GM10266 (cell line): ENCODE data around the gene OR4D11.

Experiments
- DNase-seq: peaks from one replicate; pipeline ENCODE4 v3.0.0; 2012; ENCODE audit errors: extremely low spot score
- TF ChIP-seq, protein P1 (sequence below): IDR thresholded peaks from 2 replicates; pipeline ENCODE4 v1.5.1; 2012; ENCODE audit warnings: mild to moderate bottlenecking, low read depth; ENCODE audit not compliant: control insufficient read depth, insufficient read depth; ENCODE audit errors: missing control alignments

OR4D11 gene

DNA sequence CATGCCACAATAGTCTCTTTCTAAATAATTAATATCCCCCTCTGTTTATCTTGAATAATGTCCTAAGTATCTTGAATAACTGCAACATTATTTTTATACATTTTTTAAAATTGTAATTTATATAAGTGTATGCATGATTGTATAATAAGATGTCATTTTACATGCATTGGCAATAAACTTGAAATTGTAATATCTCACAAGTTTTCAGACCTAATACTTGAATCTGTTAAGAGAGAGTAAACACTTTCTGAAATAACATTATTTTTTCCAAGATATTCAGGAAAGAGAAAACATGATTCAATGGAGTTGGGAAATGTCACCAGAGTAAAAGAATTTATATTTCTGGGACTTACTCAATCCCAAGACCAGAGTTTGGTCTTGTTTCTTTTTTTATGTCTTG lies at the start of gene OR4D11:
TSS of gene OR4D11 (plus strand) at position 301 of the 400 bp plus-strand sequence. CDS start at position 301, 0 bp downstream.
- TF ChIP-seq, protein P1, sequence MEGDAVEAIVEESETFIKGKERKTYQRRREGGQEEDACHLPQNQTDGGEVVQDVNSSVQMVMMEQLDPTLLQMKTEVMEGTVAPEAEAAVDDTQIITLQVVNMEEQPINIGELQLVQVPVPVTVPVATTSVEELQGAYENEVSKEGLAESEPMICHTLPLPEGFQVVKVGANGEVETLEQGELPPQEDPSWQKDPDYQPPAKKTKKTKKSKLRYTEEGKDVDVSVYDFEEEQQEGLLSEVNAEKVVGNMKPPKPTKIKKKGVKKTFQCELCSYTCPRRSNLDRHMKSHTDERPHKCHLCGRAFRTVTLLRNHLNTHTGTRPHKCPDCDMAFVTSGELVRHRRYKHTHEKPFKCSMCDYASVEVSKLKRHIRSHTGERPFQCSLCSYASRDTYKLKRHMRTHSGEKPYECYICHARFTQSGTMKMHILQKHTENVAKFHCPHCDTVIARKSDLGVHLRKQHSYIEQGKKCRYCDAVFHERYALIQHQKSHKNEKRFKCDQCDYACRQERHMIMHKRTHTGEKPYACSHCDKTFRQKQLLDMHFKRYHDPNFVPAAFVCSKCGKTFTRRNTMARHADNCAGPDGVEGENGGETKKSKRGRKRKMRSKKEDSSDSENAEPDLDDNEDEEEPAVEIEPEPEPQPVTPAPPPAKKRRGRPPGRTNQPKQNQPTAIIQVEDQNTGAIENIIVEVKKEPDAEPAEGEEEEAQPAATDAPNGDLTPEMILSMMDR: no peak

DNA sequence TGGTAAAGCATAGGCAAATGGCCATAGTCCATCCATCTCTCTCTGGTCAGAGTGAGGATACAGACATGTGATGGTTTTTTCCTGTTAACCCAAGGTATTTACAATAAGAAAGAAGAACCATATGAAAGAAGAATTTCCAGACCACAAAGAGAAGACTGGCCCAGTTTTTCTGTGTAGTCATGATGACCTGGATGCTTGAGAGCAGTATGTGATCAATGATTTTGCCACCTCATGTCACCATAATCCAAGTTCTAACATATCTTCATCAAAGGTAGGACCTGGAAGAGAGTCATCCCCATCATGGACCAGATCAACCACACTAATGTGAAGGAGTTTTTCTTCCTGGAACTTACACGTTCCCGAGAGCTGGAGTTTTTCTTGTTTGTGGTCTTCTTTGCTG lies 46.7 kb upstream of the OR4D11 start, which contains the start of gene OR4D6:
TSS of gene OR4D6 (plus strand) at position 301 of the 400 bp plus-strand sequence. CDS start at position 301, 0 bp downstream.
- no peak for DNase-seq
- TF ChIP-seq, protein P1: no peak

More for the DNA sequence above, at the start of gene OR4D11:
- DNase-seq: no peak

DNA sequence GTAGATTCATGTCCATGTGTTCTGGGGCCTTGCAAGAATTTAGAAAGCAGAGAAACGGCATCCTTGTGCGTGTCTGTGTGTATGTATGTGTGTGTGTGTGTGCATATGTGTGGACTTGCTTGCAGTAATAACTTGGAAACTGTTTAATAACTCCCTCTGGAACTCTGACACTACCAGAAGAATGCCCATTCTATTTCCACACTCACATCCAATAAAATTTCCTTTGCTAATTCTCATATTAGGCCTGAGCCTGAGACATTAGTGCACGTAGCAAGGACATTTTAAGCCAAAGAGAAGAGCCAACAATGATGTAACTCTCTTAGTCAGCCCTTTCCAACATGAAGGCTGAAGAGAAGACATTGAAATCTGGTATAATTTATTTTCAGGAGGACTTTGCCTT lies 43.5 kb upstream of the OR4D11 start:
- DNase-seq: no peak
- TF ChIP-seq, protein P1: no peak

DNA sequence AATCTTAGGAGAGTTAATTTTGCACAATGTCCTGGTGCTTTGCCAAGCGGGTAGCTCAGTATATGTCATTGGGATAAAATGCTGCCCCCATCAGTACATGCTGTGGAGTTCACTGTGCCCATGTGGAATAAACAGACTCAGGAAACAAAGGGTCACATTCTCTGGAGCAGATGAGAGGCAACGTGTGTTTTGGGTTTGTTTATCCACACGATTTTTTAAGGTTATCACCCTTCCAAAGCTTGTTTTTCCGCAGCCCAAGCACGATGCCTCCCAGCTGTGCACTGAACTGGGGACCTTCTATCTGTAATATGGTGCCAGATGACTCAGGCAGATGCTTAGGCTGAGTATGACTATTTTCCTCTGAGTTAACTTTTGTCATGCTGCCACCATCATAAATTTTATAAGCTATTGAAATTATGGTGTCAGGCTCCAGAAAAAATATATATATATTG lies 40.2 kb upstream of the OR4D11 start:
- TF ChIP-seq, protein P1: no peak
- DNase-seq: no peak

DNA sequence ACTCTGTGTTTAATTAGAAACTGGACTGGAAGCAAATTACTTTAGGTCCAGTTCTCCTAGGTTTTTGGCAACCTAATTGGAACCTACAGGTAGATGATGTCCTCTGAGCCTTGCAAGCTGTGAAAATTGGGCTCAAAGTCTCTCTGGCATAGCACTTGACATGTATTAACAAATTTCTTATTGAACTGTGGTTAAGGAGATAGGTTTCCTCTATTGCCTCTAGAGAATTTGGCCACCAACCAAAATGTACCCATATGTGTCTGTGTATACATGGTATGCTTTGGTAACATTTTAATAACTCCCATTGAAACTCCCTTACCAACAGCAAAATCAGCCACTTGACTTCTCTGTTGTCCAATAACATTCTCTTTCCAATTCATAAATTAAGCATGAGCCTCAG lies 30.4 kb upstream of the OR4D11 start, which contains the start of gene OR4D10:
TSS of gene OR4D10 (plus strand) at position 301 of the 400 bp plus-strand sequence. CDS start 4,115 bp downstream, outside the sequence.
- TF ChIP-seq, protein P1: no peak

DNA sequence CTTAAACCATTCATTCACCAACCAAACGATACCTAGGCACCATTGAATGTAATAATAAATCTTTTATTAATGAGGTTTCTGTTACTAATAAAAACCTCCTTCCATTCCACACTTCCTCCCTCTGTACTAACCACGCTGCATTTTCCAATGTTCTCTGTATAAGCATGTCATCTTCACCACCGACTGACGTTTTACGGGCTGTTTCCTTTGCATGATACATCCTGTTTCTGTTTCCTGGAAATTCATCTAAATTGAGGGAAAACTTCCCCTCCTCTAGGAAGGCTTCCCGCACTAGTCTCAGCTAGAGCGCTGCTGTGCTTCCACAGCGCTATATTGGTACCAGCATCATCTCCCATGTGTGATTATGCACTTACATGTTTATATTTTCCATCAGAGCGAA lies 28.2 kb upstream of the OR4D11 start:
- TF ChIP-seq, protein P1: no peak
- no peak for DNase-seq

More for the DNA sequence above, 30.4 kb upstream of the OR4D11 start, which contains the start of gene OR4D10:
- no peak for DNase-seq

DNA sequence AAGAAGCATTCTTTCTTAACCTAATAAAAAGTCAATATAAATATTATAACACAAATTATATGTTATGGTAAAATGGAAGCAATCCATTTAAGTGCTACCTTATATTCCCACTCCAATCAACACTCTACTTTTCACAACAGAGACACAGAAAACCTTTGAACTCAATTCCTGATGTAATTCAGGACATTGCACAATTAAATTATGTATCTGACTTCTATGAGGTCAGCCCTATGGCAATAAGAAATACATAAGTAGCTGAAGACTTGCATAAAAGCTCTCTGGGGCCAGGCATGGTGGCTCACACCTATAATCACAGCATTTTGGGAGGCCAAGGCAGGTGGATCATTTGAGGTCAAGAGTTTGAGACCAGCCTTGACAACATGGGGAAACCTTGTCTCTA lies 23.5 kb upstream of the OR4D11 start:
- TF ChIP-seq, protein P1: no peak
- DNase-seq: no peak
